Gastrocnemius medialis (tissue), 4 donors: ENCODE data around the gene LAMTOR2.

Experiments
- POLR2A ChIP-seq, 2 donors: fragments of 450-650 bp; IDR thresholded peaks; one replicate each; pipeline ENCODE4 v1.6.1; 2017; ENCODE audit warnings: antibody characterized with exemption in 2 of 2, mild to moderate bottlenecking in 2 of 2, moderate library complexity in 2 of 2
- TF ChIP-seq, protein P1 (sequence below), 5 experiments: fragments of 450-650 bp in 3 of 5; fragments of 200-600 bp in 2 of 5; sonication (generic) in 2 of 5; IDR thresholded peaks in 4 of 5; conservative IDR thresholded peaks in 1 of 5; 1 replicate in 4 of 5; 2 replicates in 1 of 5; pipeline ENCODE4 v1.5.1; 2016 to 2019; ENCODE audit warnings: antibody characterized with exemption in 5 of 5, mild to moderate bottlenecking in 3 of 5, moderate library complexity in 3 of 5

DNA sequence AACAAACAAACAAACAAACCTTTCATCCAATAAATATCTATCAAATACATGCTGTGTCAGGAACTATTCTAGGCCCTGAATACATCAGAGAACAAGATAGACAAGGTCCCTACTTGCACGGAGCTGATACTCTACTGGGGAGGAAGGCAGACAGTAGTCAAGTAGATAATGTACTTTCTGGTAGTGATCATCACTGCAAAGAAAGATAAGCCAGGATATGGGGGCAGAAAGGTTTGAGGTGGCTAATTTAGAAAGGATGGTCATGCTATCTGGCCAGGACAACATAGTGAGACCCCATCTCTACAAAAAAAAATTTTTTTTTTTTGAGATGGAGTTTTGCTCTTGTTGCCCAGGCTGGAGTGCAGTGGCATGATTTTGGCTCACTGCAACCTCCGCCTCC lies 37.0 kb downstream of the LAMTOR2 start:
- TF ChIP-seq, protein P1, sequence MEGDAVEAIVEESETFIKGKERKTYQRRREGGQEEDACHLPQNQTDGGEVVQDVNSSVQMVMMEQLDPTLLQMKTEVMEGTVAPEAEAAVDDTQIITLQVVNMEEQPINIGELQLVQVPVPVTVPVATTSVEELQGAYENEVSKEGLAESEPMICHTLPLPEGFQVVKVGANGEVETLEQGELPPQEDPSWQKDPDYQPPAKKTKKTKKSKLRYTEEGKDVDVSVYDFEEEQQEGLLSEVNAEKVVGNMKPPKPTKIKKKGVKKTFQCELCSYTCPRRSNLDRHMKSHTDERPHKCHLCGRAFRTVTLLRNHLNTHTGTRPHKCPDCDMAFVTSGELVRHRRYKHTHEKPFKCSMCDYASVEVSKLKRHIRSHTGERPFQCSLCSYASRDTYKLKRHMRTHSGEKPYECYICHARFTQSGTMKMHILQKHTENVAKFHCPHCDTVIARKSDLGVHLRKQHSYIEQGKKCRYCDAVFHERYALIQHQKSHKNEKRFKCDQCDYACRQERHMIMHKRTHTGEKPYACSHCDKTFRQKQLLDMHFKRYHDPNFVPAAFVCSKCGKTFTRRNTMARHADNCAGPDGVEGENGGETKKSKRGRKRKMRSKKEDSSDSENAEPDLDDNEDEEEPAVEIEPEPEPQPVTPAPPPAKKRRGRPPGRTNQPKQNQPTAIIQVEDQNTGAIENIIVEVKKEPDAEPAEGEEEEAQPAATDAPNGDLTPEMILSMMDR (IDR thresholded peaks at IDR 0.05 in 4 of 5, conservative IDR thresholded peaks at IDR 0.05 in 1 of 5) = no peak
- TF ChIP-seq POLR2A (IDR thresholded peaks at IDR 0.05) = no peak
